HG03175 (cell line): ENCODE measurements around the gene ARHGEF38.
"Not testable (repeated sequence)": the region's sequence is repeated elsewhere in the genome, so short reads cannot be mapped to it uniquely, and the experiment has no call there.

Source experiments
- ATAC-seq: cut with Tn5 transposase; IDR thresholded peaks from one replicate; pipeline ENCODE4 v1.9.1; 2021; ENCODE audit warnings: mild to moderate bottlenecking, moderate library complexity; ENCODE audit not compliant: unreplicated experiment

Gene ARHGEF38

DNA sequence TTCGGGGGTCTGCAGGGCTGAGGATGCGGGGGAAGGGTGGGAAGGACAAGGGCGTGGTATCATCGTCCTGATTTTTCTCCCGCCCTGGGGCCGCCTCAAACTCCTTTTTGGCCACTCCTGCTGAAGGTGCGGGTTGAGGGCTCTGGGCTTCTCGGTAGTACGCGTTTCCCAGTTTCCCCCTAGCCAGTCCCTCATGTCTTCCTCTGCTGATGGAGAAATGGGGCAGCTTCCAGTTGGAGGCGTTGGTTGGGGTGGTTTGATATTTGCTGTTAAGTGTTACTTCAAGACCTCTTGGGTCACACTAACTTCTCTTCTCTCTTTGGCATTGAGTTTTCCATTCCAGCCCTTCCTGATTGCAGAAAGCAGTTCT is 156.6 kb downstream of the ARHGEF38 start:
- peak; percentile 39 for ATAC-seq

DNA sequence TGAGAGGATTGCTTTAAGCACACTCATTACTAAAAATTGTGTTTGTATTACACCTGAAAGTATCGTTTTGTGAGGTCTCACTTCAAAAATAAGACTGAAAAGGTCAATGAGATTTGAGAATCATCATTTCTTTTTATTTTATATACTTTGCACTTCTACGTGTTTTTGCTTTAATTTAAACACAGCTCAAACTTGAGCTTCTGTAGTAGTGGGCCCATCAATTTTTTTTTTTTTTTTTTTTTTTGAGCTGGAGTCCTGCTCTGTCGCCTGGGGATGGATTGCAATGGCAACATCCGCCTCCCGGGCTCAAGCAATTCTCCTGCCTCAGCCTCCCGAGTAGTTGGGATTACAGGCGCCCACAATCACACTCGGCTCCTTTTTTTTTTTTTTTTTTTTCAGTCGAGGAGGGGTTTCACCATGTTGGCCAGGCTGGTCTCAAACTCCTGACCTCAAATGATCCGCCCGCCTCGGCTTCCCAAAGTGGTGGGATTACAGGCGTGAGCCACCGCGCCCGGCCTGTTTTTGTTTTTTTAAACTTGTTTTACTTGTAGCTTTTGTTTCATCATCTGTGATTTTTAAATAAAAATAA is 157.7 kb downstream of the ARHGEF38 start:
- no peak for ATAC-seq

DNA sequence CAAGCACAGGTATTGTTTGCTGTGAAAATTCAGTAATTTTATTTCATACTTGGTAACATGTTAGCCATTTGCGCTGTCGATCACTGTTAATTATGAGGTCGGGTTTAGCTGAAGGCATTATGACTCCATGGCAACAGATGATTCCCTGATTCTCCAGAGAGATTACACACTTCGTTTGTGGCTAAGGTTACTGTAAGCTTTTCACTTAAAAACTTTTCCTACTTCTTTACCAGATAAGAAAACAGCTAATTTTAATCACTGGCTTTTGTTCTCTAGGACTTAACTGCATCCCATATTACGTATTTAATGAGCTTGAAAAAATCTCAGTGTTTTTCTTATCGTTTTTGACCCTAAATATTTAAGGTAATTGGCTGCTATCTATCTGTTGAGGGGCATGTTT is 158.3 kb downstream of the ARHGEF38 start:
- ATAC-seq, result no peak

DNA sequence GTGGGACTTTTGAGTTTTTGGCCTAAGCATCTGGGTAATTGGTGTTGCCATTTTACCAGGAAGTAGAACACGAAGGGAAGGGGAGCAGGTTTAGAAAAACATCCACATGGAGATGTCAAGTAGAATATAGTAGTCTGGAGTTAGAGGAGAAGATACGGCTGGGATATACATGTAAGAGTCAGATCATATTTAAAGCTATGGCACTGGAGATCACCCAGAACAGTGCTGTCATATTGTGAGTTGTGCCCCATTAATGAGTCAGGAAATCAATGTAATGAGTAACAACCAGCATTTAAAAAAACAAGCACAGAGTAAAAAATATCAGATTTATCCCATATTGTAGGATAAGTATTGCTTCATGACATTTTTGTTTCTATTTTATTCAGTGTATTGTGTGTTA is 160.3 kb downstream of the ARHGEF38 start:
- ATAC-seq, result no peak

DNA sequence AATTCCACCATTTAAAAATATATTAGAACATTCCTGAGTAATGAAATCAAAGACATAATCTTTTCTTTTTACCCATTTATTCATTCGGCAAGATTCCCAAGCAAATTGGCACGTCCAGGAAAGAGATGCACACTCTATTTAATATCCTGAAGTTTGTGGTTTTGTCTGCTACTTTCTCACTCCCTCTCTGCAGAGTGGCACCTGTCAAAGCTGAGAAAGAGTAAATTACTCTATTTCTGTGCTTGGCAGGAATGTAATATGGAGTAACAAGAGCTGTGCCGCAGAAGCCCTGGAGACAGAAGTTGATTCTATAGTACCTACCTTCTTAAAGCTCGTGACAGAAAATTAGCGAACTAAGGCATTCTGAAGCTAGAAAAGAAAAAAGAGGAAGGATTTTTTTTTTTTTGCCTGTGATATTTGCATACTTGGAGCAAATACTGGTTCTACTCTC is 161.7 kb downstream of the ARHGEF38 start:
- ATAC-seq, result peak; percentile 68

DNA sequence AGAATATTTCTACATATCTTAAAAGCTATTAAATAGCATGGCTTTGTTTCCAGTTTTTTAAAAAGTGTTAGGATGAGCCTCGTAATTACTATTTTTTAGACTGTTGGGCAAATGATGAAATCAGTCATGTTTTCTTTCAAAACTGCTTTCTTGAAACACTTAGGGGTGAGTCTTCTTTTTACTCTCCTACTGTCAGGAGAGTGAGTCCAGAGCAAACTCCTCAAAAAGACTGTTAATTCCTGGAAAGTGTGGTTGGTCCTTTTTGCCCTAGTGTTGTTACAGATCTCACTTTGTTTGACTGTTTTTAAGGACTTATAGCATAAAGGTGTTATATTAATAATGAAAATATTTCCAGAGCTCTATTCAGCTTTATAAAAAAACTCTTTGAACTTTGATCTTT is 162.5 kb downstream of the ARHGEF38 start:
- no peak for ATAC-seq

DNA sequence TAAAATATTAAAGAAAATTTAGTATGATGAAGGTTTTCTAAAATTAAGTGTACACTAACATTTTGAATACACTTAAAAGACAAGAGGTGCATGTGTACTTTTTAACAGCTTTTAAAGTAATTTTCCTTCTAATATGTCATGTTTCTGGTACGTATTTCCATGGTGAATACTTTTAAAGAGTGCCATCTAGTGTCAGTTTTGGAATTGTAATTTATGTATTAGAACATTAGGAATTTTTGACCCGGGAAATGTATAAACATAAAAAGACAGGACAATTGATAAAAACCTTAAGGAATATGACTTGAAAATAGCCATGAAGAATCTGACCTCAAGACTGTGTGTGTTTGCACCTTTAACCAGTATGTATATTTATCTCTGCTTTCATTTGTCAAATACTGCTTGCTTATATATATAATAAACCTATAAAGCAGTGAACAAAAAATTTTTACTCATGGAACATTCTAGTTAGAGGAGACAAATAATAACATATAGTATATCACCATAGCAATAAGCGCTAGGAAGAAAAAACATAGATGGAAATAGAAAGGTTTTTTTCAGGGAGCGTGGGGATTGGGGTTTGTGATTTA is 163.4 kb downstream of the ARHGEF38 start:
- ATAC-seq, result no peak

DNA sequence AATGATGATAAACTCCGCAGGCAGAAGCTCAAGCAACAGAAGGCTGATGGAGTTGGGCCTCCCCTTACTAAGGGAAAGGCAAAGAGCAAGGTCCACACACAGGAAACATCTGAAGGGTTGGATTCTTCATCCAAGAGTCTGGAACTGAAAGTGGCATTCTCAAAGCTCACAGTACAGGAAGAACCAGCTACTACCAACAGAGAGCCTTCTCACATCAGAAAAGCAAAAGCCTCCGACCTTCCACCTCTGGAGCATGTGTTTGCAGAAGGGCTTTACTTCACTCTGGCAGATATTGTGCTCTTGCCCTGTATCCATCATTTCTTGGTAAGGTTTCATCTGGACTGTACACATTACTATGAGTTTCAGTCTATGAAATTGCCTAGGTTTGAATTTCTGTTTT is 166.8 kb downstream of the ARHGEF38 start:
- no peak for ATAC-seq

DNA sequence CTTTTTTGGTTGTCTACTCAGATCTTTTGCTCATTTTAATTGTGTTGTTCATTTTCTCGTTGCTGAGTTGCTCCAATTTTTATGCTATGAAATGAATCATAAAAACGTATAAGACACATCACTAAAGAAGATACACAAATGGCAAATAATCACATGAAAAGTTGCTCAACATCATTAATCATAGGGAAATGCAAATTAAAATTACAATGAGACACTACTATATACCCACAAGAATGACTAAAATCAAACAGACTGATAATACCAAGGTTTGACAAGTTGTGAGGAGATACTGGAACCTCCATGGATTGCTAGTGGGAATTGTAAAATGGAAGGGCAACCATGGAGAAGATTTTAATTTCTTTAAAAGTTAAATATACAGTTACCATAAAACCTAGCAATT is 173.2 kb downstream of the ARHGEF38 start:
- ATAC-seq, result no peak

DNA sequence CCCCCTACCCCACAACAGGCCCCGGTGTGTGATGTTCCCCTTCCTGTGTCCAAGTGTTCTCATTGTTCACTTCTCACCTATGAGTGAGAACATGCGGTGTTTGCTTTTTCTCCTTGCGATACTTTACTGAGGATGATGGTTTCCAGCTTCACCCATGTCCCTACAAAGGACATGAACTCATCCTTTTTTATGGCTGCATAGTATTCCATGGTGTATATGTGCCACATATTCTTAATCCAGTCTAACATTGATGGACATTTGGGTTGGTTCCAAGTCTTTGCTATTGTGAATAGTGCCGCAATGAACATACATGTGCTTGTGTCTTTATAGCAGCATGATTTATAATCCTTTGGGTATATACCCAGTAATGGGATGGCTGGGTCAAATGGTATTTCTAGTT is 177.5 kb downstream of the ARHGEF38 start:
- ATAC-seq, result not testable (repeated sequence)
